ENCODE data around the gene PIEZO1. TPM values are rescaled to one million over a fixed set of nuclear protein-coding genes. Genes with fewer than 3 reads are reported as not detected.

The PIEZO1 gene
- total RNA-seq, 1 experiment from 2014 or later: 71.1 TPM

GRCh38 chr16:88681709-88682451 is 103.1 kb downstream of the PIEZO1 start:
- Mint-ChIP-seq H3K9me3 (no peaks in the 10 kb centered on the region), H3K27ac (no peak overlapping the region; a peak in 1 of 7 replicates), H3K27me3 (ENCODE audit: low read depth) (peaks cover 6% of the 10 kb centered on the region), H3K36me3 (ENCODE audit: insufficient read depth in 1 of 3, low read depth in 3 of 3) (peaks cover 0 to 2% (median 0%) of the 10 kb centered on the region in 3 experiments; a peak in 1 of 7 replicates), H3K4me3 (no peak overlapping the region; a peak in 1 of 5 replicates), H3K4me1 (peaks cover 7 to 9% of the 10 kb centered on the region in 2 experiments; a peak in 3 of 4 replicates)
- no peak overlapping the region for H2BK120ac ChIP-seq (ENCODE audit: low read depth, low read length, poor library complexity, severe bottlenecking)
- H2BK15ac ChIP-seq (ENCODE audit: low read depth, low read length): no peak overlapping the region
- H3K9ac ChIP-seq (ENCODE audit: extremely low read depth, insufficient read length, low read length): no peak overlapping the region
- peaks cover 12% of the 10 kb centered on the region for H3K23me2 ChIP-seq (ENCODE audit: insufficient read length, low read depth, low read length, poor library complexity, severe bottlenecking)
- no peak overlapping the region for H2BK5ac ChIP-seq (ENCODE audit: insufficient read length, low read length)
- no CpG with 5 or more reads among the region's 21 CpGs for WGBS (ENCODE audit: extremely low coverage, insufficient read length, low lambda C conversion rate)
- H3K56ac ChIP-seq (ENCODE audit: insufficient read length, low read depth, low read length): no peak overlapping the region
- no peak overlapping the region for H2BK20ac ChIP-seq (ENCODE audit: low read depth, low read length, poor library complexity, severe bottlenecking)
- H3K27ac ChIP-seq (ENCODE audit: insufficient read length, low read depth, low read length): no peak overlapping the region
- H3K27me3 ChIP-seq (ENCODE audit: insufficient read depth, low read length): no peaks in the 10 kb centered on the region; the same call in 1 of the 2 replicates
- DNase-seq: no peak
- no peak overlapping the region for H3K18ac ChIP-seq (ENCODE audit: insufficient read length, low read depth, low read length)
- no peak overlapping the region for H4K91ac ChIP-seq (ENCODE audit: insufficient read length, low read depth, low read length)
- no peak for TF ChIP-seq CTCF (conservative IDR thresholded peaks at IDR 0.05)
- H2BK12ac ChIP-seq (ENCODE audit: insufficient read length, low read depth, low read length): no peak overlapping the region
- H3K79me1 ChIP-seq (ENCODE audit: insufficient read depth, low read depth, low read length, poor library complexity, severe bottlenecking): no peaks in the 10 kb centered on the region
- H2AFZ ChIP-seq (ENCODE audit: low read length): no peak overlapping the region
- H3K9me3 ChIP-seq (ENCODE audit: control insufficient read depth, low read depth, low read length): no peaks in the 10 kb centered on the region
- H4K5ac ChIP-seq (ENCODE audit: insufficient read length, low read depth, low read length): no peak overlapping the region
- no peak overlapping the region for H3K23ac ChIP-seq (ENCODE audit: insufficient read length, low read depth, low read length)
- H3K14ac ChIP-seq (ENCODE audit: insufficient read depth, low read length): no peak overlapping the region
- H3K4me2 ChIP-seq (ENCODE audit: insufficient read depth, insufficient read length, low read length): no peak overlapping the region
- H3T11ph ChIP-seq (ENCODE audit: low read length): no peak overlapping the region
- no peaks in the 10 kb centered on the region for H3K4me1 ChIP-seq (ENCODE audit: insufficient read depth, low read length)
- H3K79me2 ChIP-seq (ENCODE audit: insufficient read depth, low read length): no peaks in the 10 kb centered on the region
- H2AK5ac ChIP-seq (ENCODE audit: insufficient read length, low read length): no peak overlapping the region
- no peak overlapping the region for H3K4ac ChIP-seq (ENCODE audit: low read depth, low read length)
- no peak overlapping the region for H4K8ac ChIP-seq (replicated peaks; ENCODE audit: insufficient read length, low read depth, low read length)
- H4K20me1 ChIP-seq (ENCODE audit: control insufficient read depth, insufficient read depth, insufficient read length): no peaks in the 10 kb centered on the region
